H9 (cell line): Measurements from ENCODE around the gene TOGARAM1. TPM values are rescaled to one million over a fixed set of nuclear protein-coding genes. Genes with fewer than 3 reads are reported as not detected.

Experiments
- DNase-seq: peaks from one replicate; pipeline ENCODE4 v3.0.0-alpha.2; 2017
- H2AFZ ChIP-seq: one replicate; pipeline ENCODE4 v1.6.1; 2013; ENCODE audit warnings: mild to moderate bottlenecking, low read length, control low read depth, moderate library complexity
- H2AK5ac ChIP-seq: 2 replicates; pipeline ENCODE4 v1.6.1; 2013; ENCODE audit warnings: low read length, control low read depth, mixed read lengths; ENCODE audit not compliant: insufficient read length
- H2BK120ac ChIP-seq: one replicate; pipeline ENCODE4 v1.6.1; 2013; ENCODE audit warnings: low read depth, mild to moderate bottlenecking, low read length, control low read depth, inconsistent platforms; ENCODE audit not compliant: poor library complexity, severe bottlenecking
- H2BK12ac ChIP-seq: 2 replicates; pipeline ENCODE4 v1.6.1; 2013; ENCODE audit warnings: low read length, control low read depth, mixed read lengths, low read depth; ENCODE audit not compliant: insufficient read length
- H2BK15ac ChIP-seq: 2 replicates; pipeline ENCODE4 v1.6.1; 2013; ENCODE audit warnings: low read depth, low read length, control low read depth
- H2BK20ac ChIP-seq: one replicate; pipeline ENCODE4 v1.6.1; 2013; ENCODE audit warnings: low read depth, mild to moderate bottlenecking, low read length, control low read depth, inconsistent platforms; ENCODE audit not compliant: poor library complexity, severe bottlenecking
- H2BK5ac ChIP-seq: 2 replicates; pipeline ENCODE4 v1.6.1; 2013; ENCODE audit warnings: low read length, control low read depth, mixed read lengths; ENCODE audit not compliant: insufficient read length
- H3K14ac ChIP-seq: 2 replicates; pipeline ENCODE4 v1.6.1; 2013; ENCODE audit warnings: low read length, control low read depth; ENCODE audit not compliant: insufficient read depth
- H3K18ac ChIP-seq: 2 replicates; pipeline ENCODE4 v1.6.1; 2013; ENCODE audit warnings: low read depth, mild to moderate bottlenecking, mixed read lengths, low read length, control low read depth; ENCODE audit not compliant: insufficient read length
- H3K23ac ChIP-seq: 2 replicates; pipeline ENCODE4 v1.6.1; 2013; ENCODE audit warnings: low read length, control low read depth, mixed read lengths, low read depth; ENCODE audit not compliant: insufficient read length
- H3K23me2 ChIP-seq: 2 replicates; pipeline ENCODE4 v1.6.1; 2013; ENCODE audit warnings: low read depth, mild to moderate bottlenecking, mixed read lengths, low read length, control low read depth; ENCODE audit not compliant: insufficient read length, poor library complexity, severe bottlenecking
- H3K27ac ChIP-seq: 2 replicates; pipeline ENCODE4 v1.5.1; 2013; ENCODE audit warnings: low read length, control low read depth, mixed read lengths, low read depth; ENCODE audit not compliant: insufficient read length
- H3K27me3 ChIP-seq: 2 replicates; pipeline ENCODE4 v1.6.1; 2013; ENCODE audit warnings: low read length, control low read depth, inconsistent platforms; ENCODE audit not compliant: insufficient read depth
- H3K4ac ChIP-seq: 2 replicates; pipeline ENCODE4 v1.6.1; 2013; ENCODE audit warnings: low read depth, mild to moderate bottlenecking, control low read depth, inconsistent platforms, low read length, moderate library complexity
- H3K4me1 ChIP-seq: 2 replicates; pipeline ENCODE4 v1.6.1; 2013; ENCODE audit warnings: low read length, control low read depth, inconsistent platforms; ENCODE audit not compliant: insufficient read depth
- H3K4me2 ChIP-seq: 2 replicates; pipeline ENCODE4 v1.6.1; 2013; ENCODE audit warnings: low read length, control low read depth, mixed read lengths; ENCODE audit not compliant: insufficient read length, insufficient read depth
- H3K56ac ChIP-seq: 2 replicates; pipeline ENCODE4 v1.6.1; 2013; ENCODE audit warnings: low read depth, mild to moderate bottlenecking, mixed read lengths, low read length, control low read depth; ENCODE audit not compliant: insufficient read length
- H3K79me1 ChIP-seq: 2 replicates; pipeline ENCODE4 v1.6.1; 2013; ENCODE audit warnings: low read depth, mild to moderate bottlenecking, moderate library complexity, low read length, control low read depth, inconsistent platforms; ENCODE audit not compliant: insufficient read depth, poor library complexity, severe bottlenecking
- H3K79me2 ChIP-seq: 2 replicates; pipeline ENCODE4 v1.6.1; 2013; ENCODE audit warnings: low read length, control low read depth, inconsistent platforms; ENCODE audit not compliant: insufficient read depth
- H3K9ac ChIP-seq: 2 replicates; pipeline ENCODE4 v1.6.1; 2013; ENCODE audit warnings: low read length, control low read depth, mixed read lengths; ENCODE audit not compliant: insufficient read length; ENCODE audit errors: extremely low read depth
- H3K9me3 ChIP-seq: one replicate; pipeline ENCODE4 v1.6.1; 2013; ENCODE audit warnings: low read depth, low read length, inconsistent platforms; ENCODE audit not compliant: control insufficient read depth
- H3T11ph ChIP-seq: one replicate; pipeline ENCODE4 v1.6.1; 2013; ENCODE audit warnings: mild to moderate bottlenecking, low read length, control low read depth, inconsistent platforms
- H4K20me1 ChIP-seq: one replicate; pipeline ENCODE4 v1.6.1; 2013; ENCODE audit not compliant: control insufficient read depth, insufficient read length, insufficient read depth
- H4K5ac ChIP-seq: 2 replicates; pipeline ENCODE4 v1.6.1; 2013; ENCODE audit warnings: low read depth, mild to moderate bottlenecking, mixed read lengths, low read length, control low read depth; ENCODE audit not compliant: insufficient read length
- H4K8ac ChIP-seq: replicated peaks from 2 replicates; pipeline ENCODE4 v1.6.1; 2013; ENCODE audit warnings: low read length, control low read depth, mixed read lengths, low read depth; ENCODE audit not compliant: insufficient read length
- H4K91ac ChIP-seq: 2 replicates; pipeline ENCODE4 v1.6.1; 2013; ENCODE audit warnings: low read depth, mild to moderate bottlenecking, moderate library complexity, mixed read lengths, low read length, control low read depth; ENCODE audit not compliant: insufficient read length
- H3K27ac Mint-ChIP-seq, 3 experiments: 2 replicates in 2 of 3; 3 replicates in 1 of 3; pipeline ENCODE4 v1.8.0; 2020 to 2021; ENCODE audit warnings: mixed read lengths in 3 of 3, mild to moderate bottlenecking in 1 of 3, moderate library complexity in 1 of 3
- H3K27me3 Mint-ChIP-seq: 2 replicates; pipeline ENCODE4 v1.8.0; 2021; ENCODE audit warnings: low read depth, mild to moderate bottlenecking, moderate library complexity, mixed read lengths
- H3K36me3 Mint-ChIP-seq, 3 experiments: 2 replicates in 2 of 3; 3 replicates in 1 of 3; pipeline ENCODE4 v1.8.0; 2020 to 2021; ENCODE audit warnings: low read depth in 3 of 3, mixed read lengths in 3 of 3; ENCODE audit not compliant: insufficient read depth in 1 of 3
- H3K4me1 Mint-ChIP-seq, 2 experiments: 2 replicates each; pipeline ENCODE4 v1.8.0; 2020; ENCODE audit warnings: mixed read lengths in 2 of 2
- H3K4me3 Mint-ChIP-seq, 2 experiments: 2 replicates in 1 of 2; 3 replicates in 1 of 2; pipeline ENCODE4 v1.8.0; 2020 to 2021; ENCODE audit warnings: mild to moderate bottlenecking in 2 of 2, mixed read lengths in 2 of 2, moderate library complexity in 1 of 2
- H3K9me3 Mint-ChIP-seq, 2 experiments: 2 replicates in 1 of 2; 3 replicates in 1 of 2; pipeline ENCODE4 v1.8.0; 2020; ENCODE audit warnings: mild to moderate bottlenecking in 2 of 2, mixed read lengths in 2 of 2, moderate library complexity in 1 of 2
- CTCF ChIP-seq: fragments of 200-600 bp; sonication (generic); conservative IDR thresholded peaks from 3 replicates; pipeline ENCODE4 v1.8.0; 2021; ENCODE audit warnings: antibody characterized with exemption, mild to moderate bottlenecking
- WGBS: extraction: QIAGEN DNeasy Blood & Tissue Kit; methylation state at CpG from one replicate; pipeline ENCODE4 v1.1.7; 2013; ENCODE audit warnings: missing lambda C conversion rate, low lambda C conversion rate, mixed read lengths; ENCODE audit not compliant: insufficient read length; ENCODE audit errors: extremely low coverage; 5-methylcytosine and 5-hydroxymethylcytosine counted together
- total RNA-seq: library from RNA; stranded (reverse); gene quantifications from 2 replicates; pipeline ENCODE4 v1.2.1, GENCODE V29; 2021

TOGARAM1 gene
- total RNA-seq, 1 experiment from 2014 or later: 11.4 TPM

GRCh38 chr14:44961151-44961553 lies 838 bp upstream of the TOGARAM1 start:
- Histone ChIP-seq H3K79me1 (no peaks in the 10 kb centered on the region), H3K23ac (no peak overlapping the region), H3K14ac (no peak overlapping the region), H3K4me1 (peaks cover 10% of the 10 kb centered on the region), H2BK12ac (no peak overlapping the region), H2BK120ac (no peak overlapping the region), H3K27me3 (no peaks in the 10 kb centered on the region), H2AK5ac (no peak overlapping the region), H3K4ac (no peak overlapping the region), H4K91ac (no peak overlapping the region), H3K79me2 (peaks cover 13% of the 10 kb centered on the region; the same call in 1 of the 2 replicates), H4K20me1 (no peaks in the 10 kb centered on the region), H2BK5ac (no peak overlapping the region), H3K18ac (peak overlapping the region; percentile 2), H4K8ac (no peak overlapping the region), H2BK20ac (no peak overlapping the region), H3K4me2 (peak overlapping the region; percentile 56), H3K27ac (peak overlapping the region; percentile 31), H2AFZ (no peak overlapping the region), H3K9ac (peak overlapping the region; percentile 69), H2BK15ac (no peak overlapping the region), H3K9me3 (no peaks in the 10 kb centered on the region), H3T11ph (no peak overlapping the region), H4K5ac (no peak overlapping the region), H3K23me2 (peaks cover 24% of the 10 kb centered on the region), H3K56ac (no peak overlapping the region)
- no peaks in the 10 kb centered on the region for H3K9me3 Mint-ChIP-seq
- no peak overlapping the region for H3K27ac Mint-ChIP-seq
- no peaks in the 10 kb centered on the region for H3K27me3 Mint-ChIP-seq
- peaks cover 36 to 38% of the 10 kb centered on the region in 2 experiments for H3K4me1 Mint-ChIP-seq
- DNase-seq: peak; percentile 55
- no CpG with 5 or more reads among the region's 14 CpGs for WGBS
- no peak overlapping the region for H3K4me3 Mint-ChIP-seq
- TF ChIP-seq CTCF: no peak
- peaks cover 0 to 5% (median 0%) of the 10 kb centered on the region in 3 experiments; a peak in 1 of 7 replicates for H3K36me3 Mint-ChIP-seq
